H1 (cell line): Measurements from ENCODE around the gene AOPEP. TPM values are rescaled to one million over a fixed set of nuclear protein-coding genes. Genes with fewer than 3 reads are reported as not detected.

Experiments used
- CTCF ChIA-PET: fragments of 300-600 bp; sonication (Branson Sonifier 250); formaldehyde crosslinking; loops from one replicate; lab custom pipeline; 2021; ENCODE audit not compliant: partially characterized antibody; lab: Charles Lee
- POLR2A ChIA-PET: fragments of 300-600 bp; sonication (Branson Sonifier 250); formaldehyde crosslinking; loops from one replicate; lab custom pipeline; 2021; ENCODE audit warnings: inconsistent platforms; ENCODE audit not compliant: partially characterized antibody; lab: Charles Lee
- DNase-seq, 2 experiments: peaks; one replicate each; pipeline versions ENCODE4 v3.0.0 to v3.0.0-alpha.2; 2010 to 2022; ENCODE audit warnings: low spot score in 2 of 2, low read depth in 1 of 2, mixed read lengths in 1 of 2
- FAIRE-seq: peaks from 2 replicates; lab custom pipeline; 2011; peaks lifted over from hg19 to GRCh38; lab: Jason Lieb, UNC
- H2AFZ ChIP-seq: 2 replicates; pipeline ENCODE4 v1.8.1; 2012; ENCODE audit warnings: low read length, inconsistent platforms
- H2AK5ac ChIP-seq: 2 replicates; pipeline ENCODE4 v1.6.1; 2013; ENCODE audit warnings: low read depth, low read length
- H2BK120ac ChIP-seq: replicated peaks from 2 replicates; pipeline ENCODE3; 2013; ENCODE audit warnings: low read depth, low read length, inconsistent platforms
- H2BK12ac ChIP-seq: 2 replicates; pipeline ENCODE4 v1.6.1; 2013; ENCODE audit warnings: low read depth, low read length
- H2BK15ac ChIP-seq: 2 replicates; pipeline ENCODE4 v1.6.1; 2013; ENCODE audit warnings: low read length
- H2BK20ac ChIP-seq: 2 replicates; pipeline ENCODE4 v1.6.1; 2013; ENCODE audit warnings: low read length
- H2BK5ac ChIP-seq: 2 replicates; pipeline ENCODE4 v1.6.1; 2013; ENCODE audit warnings: low read depth, low read length
- H3K14ac ChIP-seq: 2 replicates; pipeline ENCODE4 v1.6.1; 2013; ENCODE audit warnings: inconsistent platforms; ENCODE audit not compliant: insufficient read length
- H3K18ac ChIP-seq: 2 replicates; pipeline ENCODE4 v1.6.1; 2013; ENCODE audit warnings: low read length; ENCODE audit errors: extremely low read depth
- H3K23ac ChIP-seq: 2 replicates; pipeline ENCODE4 v1.6.1; 2013; ENCODE audit warnings: inconsistent platforms; ENCODE audit not compliant: insufficient read length
- H3K23me2 ChIP-seq: 2 replicates; pipeline ENCODE4 v1.6.1; 2013; ENCODE audit warnings: low read depth, low read length
- H3K27ac ChIP-seq: 2 replicates; pipeline ENCODE4 v1.6.1; 2011; ENCODE audit warnings: low read depth, low read length, inconsistent platforms
- H3K27me3 ChIP-seq, 4 experiments: replicated peaks in 1 of 4; 1 replicate in 1 of 4; 2 replicates in 3 of 4; pipeline versions ENCODE4 v1.6.1 to v1.8.1; 2011 to 2013; ENCODE audit warnings: low read length in 3 of 4, mild to moderate bottlenecking in 3 of 4, inconsistent platforms in 2 of 4, mixed read lengths in 2 of 4, moderate library complexity in 1 of 4; ENCODE audit not compliant: control insufficient read depth in 3 of 4, insufficient read depth in 3 of 4; ENCODE audit errors: extremely low read depth in 1 of 4
- H3K36me3 ChIP-seq, 4 experiments: 2 replicates each; pipeline versions ENCODE4 v1.6.1 to v1.8.1; 2011 to 2013; ENCODE audit warnings: mild to moderate bottlenecking in 4 of 4, low read length in 3 of 4, moderate library complexity in 2 of 4, control low read depth in 1 of 4, inconsistent platforms in 1 of 4; ENCODE audit not compliant: insufficient read depth in 4 of 4, control insufficient read depth in 2 of 4
- H3K4ac ChIP-seq: replicated peaks from 2 replicates; pipeline ENCODE3; 2013; ENCODE audit warnings: low read length, low read depth, mixed read lengths, inconsistent platforms; ENCODE audit not compliant: insufficient read length
- H3K4me1 ChIP-seq, 4 experiments: replicated peaks in 1 of 4; 1 replicate in 1 of 4; 2 replicates in 3 of 4; pipeline versions ENCODE4 v1.6.1 to v1.8.1; 2011 to 2013; ENCODE audit warnings: low read length in 3 of 4, inconsistent platforms in 2 of 4, mixed read lengths in 1 of 4; ENCODE audit not compliant: insufficient read depth in 4 of 4, control insufficient read depth in 3 of 4
- H3K4me2 ChIP-seq, 2 experiments: 2 replicates each; pipeline versions ENCODE4 v1.6.1 to v1.8.1; 2011 to 2013; ENCODE audit warnings: low read depth in 2 of 2, low read length in 2 of 2, control low read depth in 1 of 2, inconsistent platforms in 1 of 2, mild to moderate bottlenecking in 1 of 2; ENCODE audit not compliant: insufficient read depth in 1 of 2
- H3K4me3 ChIP-seq, 4 experiments: fragments of 200-600, 300-600 bp in 1 of 4; sonication (generic), shearing (Covaris generic), sonication (Bioruptor Twin) in 1 of 4; 2 replicates each; pipeline versions ENCODE4 v1.5.1 to v1.8.1; 2011 to 2016; ENCODE audit warnings: low read length in 4 of 4, low read depth in 3 of 4, control low read depth in 2 of 4, inconsistent platforms in 2 of 4, mild to moderate bottlenecking in 2 of 4, mixed read lengths in 1 of 4, moderate library complexity in 1 of 4; ENCODE audit not compliant: insufficient read depth in 2 of 4; ENCODE audit errors: extremely low read depth in 1 of 4
- H3K56ac ChIP-seq: replicated peaks from 2 replicates; pipeline ENCODE3; 2013; ENCODE audit warnings: low read depth, mild to moderate bottlenecking, mixed read lengths, low read length, inconsistent platforms; ENCODE audit not compliant: insufficient read length
- H3K79me1 ChIP-seq: 2 replicates; pipeline ENCODE4 v1.6.1; 2013; ENCODE audit warnings: low read depth, low read length, control low read depth
- H3K79me2 ChIP-seq, 2 experiments: 2 replicates each; pipeline versions ENCODE4 v1.6.1 to v1.8.1; 2012 to 2013; ENCODE audit warnings: low read length in 2 of 2, mild to moderate bottlenecking in 2 of 2, inconsistent platforms in 1 of 2; ENCODE audit not compliant: insufficient read depth in 2 of 2, control insufficient read depth in 1 of 2
- H3K9ac ChIP-seq, 4 experiments: replicated peaks in 1 of 4; 1 replicate in 1 of 4; 2 replicates in 3 of 4; pipeline versions ENCODE4 v1.6.1 to v1.8.1; 2011 to 2013; ENCODE audit warnings: low read depth in 3 of 4, low read length in 3 of 4, control low read depth in 2 of 4, mild to moderate bottlenecking in 2 of 4, moderate library complexity in 2 of 4, inconsistent platforms in 1 of 4; ENCODE audit errors: extremely low read depth in 1 of 4
- H3K9me3 ChIP-seq, 2 experiments: 2 replicates each; pipeline versions ENCODE4 v1.6.1 to v1.8.1; 2012 to 2013; ENCODE audit warnings: mild to moderate bottlenecking in 2 of 2, moderate library complexity in 2 of 2, control low read depth in 1 of 2, inconsistent platforms in 1 of 2, low read depth in 1 of 2, low read length in 1 of 2, mixed read lengths in 1 of 2; ENCODE audit not compliant: insufficient read depth in 2 of 2
- H4K20me1 ChIP-seq, 2 experiments: replicated peaks in 1 of 2; 2 replicates each; pipeline versions ENCODE3 to v1.8.1; 2011 to 2013; ENCODE audit warnings: inconsistent platforms in 2 of 2, low read length in 2 of 2, mild to moderate bottlenecking in 1 of 2; ENCODE audit not compliant: insufficient read depth in 2 of 2, control insufficient read depth in 1 of 2
- H4K5ac ChIP-seq: 2 replicates; pipeline ENCODE4 v1.6.1; 2013; ENCODE audit warnings: low read length, low read depth, mixed read lengths, inconsistent platforms; ENCODE audit not compliant: insufficient read length
- H4K8ac ChIP-seq: 2 replicates; pipeline ENCODE4 v1.8.0; 2013; ENCODE audit warnings: mild to moderate bottlenecking, moderate library complexity, low read length, inconsistent platforms; ENCODE audit not compliant: insufficient read depth; ENCODE audit errors: extremely low read depth
- H4K91ac ChIP-seq: replicated peaks from 2 replicates; pipeline ENCODE3; 2013; ENCODE audit warnings: low read length, mixed read lengths, inconsistent platforms; ENCODE audit not compliant: insufficient read length
- EZH2 ChIP-seq: fragments of 200-600 bp; sonication (generic); IDR thresholded peaks from 2 replicates; pipeline ENCODE4 v1.7.1; 2012; ENCODE audit warnings: low read depth, mild to moderate bottlenecking, moderate library complexity, low read length, inconsistent platforms; ENCODE audit not compliant: severe bottlenecking
- POLR2A ChIP-seq, 2 experiments: IDR thresholded peaks; 1 replicate in 1 of 2; 2 replicates in 1 of 2; pipeline ENCODE4 v1.6.1; 2011; ENCODE audit warnings: low read depth in 2 of 2, low read length in 2 of 2, mild to moderate bottlenecking in 2 of 2; ENCODE audit errors: control extremely low read depth in 1 of 2
- SRF ChIP-seq: IDR thresholded peaks from 2 replicates; pipeline ENCODE4 v1.6.1; 2011; ENCODE audit warnings: mild to moderate bottlenecking, low read depth, low read length, moderate library complexity
- WGBS, 2 experiments: shearing (Covaris generic) in 1 of 2; methylation state at CpG; one replicate each; pipeline versions ENCODE4 v1.1.6 to v1.1.7; 2013 to 2015; ENCODE audit warnings: low lambda C conversion rate in 2 of 2, mixed read lengths in 2 of 2, inconsistent platforms in 1 of 2, low coverage in 1 of 2, missing lambda C conversion rate in 1 of 2; ENCODE audit not compliant: insufficient replicate concordance in 2 of 2, insufficient coverage in 1 of 2, insufficient read length in 1 of 2; ENCODE audit errors: extremely low coverage in 1 of 2, missing lambda C conversion rate in 1 of 2; 5-methylcytosine and 5-hydroxymethylcytosine counted together
- polyA plus RNA-seq, 7 experiments: library from polyadenylated mRNA; depleted of rRNA in 3 of 7; stranded (reverse) in 5 of 7; unstranded in 2 of 7; fragments of >200 nt in 5 of 7; fragments of 200-250 nt in 2 of 7; gene quantifications; 1 replicate in 5 of 7; 2 replicates in 1 of 7; 4 replicates in 1 of 7; pipeline versions ENCODE4 v1.2.1 to v1.2.3, GENCODE V29; 2011 to 2013; ENCODE audit warnings: missing spikeins in 2 of 7, mixed read lengths in 2 of 7
- total RNA-seq: library from RNA; stranded (reverse); fragmentation: NEBNext Ultra II Directional; extraction: Animal tissue kit (Norgen Biotek cat#: 25700); gene quantifications from 2 replicates; pipeline ENCODE4 v1.2.1, GENCODE V29; 2021

Gene AOPEP
- total and polyA plus RNA-seq, 2 of the 8 experiments (the other 6 are each of a cell fraction or from before 2014, with no cell fraction given), result 6.1 to 14.3 TPM

- TF ChIP-seq POLR2A (IDR thresholded peaks at IDR 0.05; ENCODE audit: control extremely low read depth in 1 of 2, low read depth in 2 of 2, low read length in 2 of 2) (no peak), SRF (no peak), EZH2 (no peak)
- Histone ChIP-seq H4K91ac (no peak overlapping the region), H3K27me3 (no peaks in the 10 kb centered on the region), H3K9me3 (no peaks in the 10 kb centered on the region), H3K4ac (no peak overlapping the region), H2BK5ac (no peak overlapping the region), H2AK5ac (no peak overlapping the region), H3K9ac (no peak overlapping the region), H3K4me1 (no peaks in the 10 kb centered on the region; a peak in 2 of 7 replicates), H2BK120ac (no peak overlapping the region), H3K79me1 (no peaks in the 10 kb centered on the region; the same call in 1 of the 2 replicates), H3K4me3 (no peak overlapping the region), H3K79me2 (no peaks in the 10 kb centered on the region), H3K23me2 (no peaks in the 10 kb centered on the region), H3K56ac (no peak overlapping the region), H2BK15ac (no peak overlapping the region), H3K27ac (no peak overlapping the region), H2BK20ac (no peak overlapping the region), H3K4me2 (no peak overlapping the region), H3K23ac (no peak overlapping the region), H4K5ac (no peak overlapping the region), H4K20me1 (no peaks in the 10 kb centered on the region), H3K14ac (no peak overlapping the region), H3K36me3 (peaks cover 0 to 3% (median 0%) of the 10 kb centered on the region in 4 experiments; a peak in 2 of 8 replicates), H2AFZ (no peak overlapping the region), H3K18ac (no peak overlapping the region), H4K8ac (no peak overlapping the region), H2BK12ac (no peak overlapping the region)
- WGBS, 2 experiments, result 92% methylated on average over 9 of the region's 9 CpGs; no CpG with 5 or more reads in 1 of the 2 experiments
- no peak for FAIRE-seq
- ChIA-PET POLR2A (interaction anchor here (0.7 kb wide), 1 partner anchor 48 kb away, joined by 3 read pairs; no protein-coding TSS in a partner anchor), CTCF (interaction anchor here (0.8 to 1.4 kb wide), 9 partner anchors 9 to 304 kb away, joined by 3 to 4 read pairs (median 3); no protein-coding TSS in a partner anchor)
- DNase-seq, result no peak
Observed at GRCh38 chr9:95023217-95024003, 296.9 kb downstream of the AOPEP start.
